HEK293 (cell line): ENCODE results near the gene PTPRN2.

Experiments used
- CTCF ChIA-PET: fragments of 350-600 bp; formaldehyde crosslinking; extraction: SDS; loops from one replicate; lab custom pipeline; 2021; ENCODE audit warnings: antibody characterized with exemption; lab: Yijun Ruan, JAX
- POLR2A ChIA-PET: fragments of 300-600 bp; formaldehyde crosslinking; extraction: SDS; loops from one replicate; lab custom pipeline; 2020; ENCODE audit warnings: antibody characterized with exemption, inconsistent platforms; lab: Yijun Ruan, JAX
- H3K27ac ChIP-seq: fragments of 200-500 bp; sonication (Bioruptor generic); 2 replicates; pipeline ENCODE4 v1.5.1; 2014; ENCODE audit warnings: low read depth, low read length, control low read depth, inconsistent platforms; ENCODE audit errors: extremely low read depth
- H3K36me3 ChIP-seq, 2 experiments: fragments of 200-500 bp in 1 of 2; sonication (Bioruptor generic) in 1 of 2; 1 replicate in 1 of 2; 2 replicates in 1 of 2; pipeline ENCODE4 v1.5.1; 2014 to 2017; ENCODE audit warnings: inconsistent platforms in 2 of 2, low read length in 2 of 2; ENCODE audit not compliant: control insufficient read depth in 2 of 2, insufficient read depth in 1 of 2
- H3K4me1 ChIP-seq: fragments of 200-500 bp; sonication (Bioruptor generic); 2 replicates; pipeline ENCODE4 v1.5.1; 2014; ENCODE audit warnings: mild to moderate bottlenecking, low read length, inconsistent platforms; ENCODE audit not compliant: control insufficient read depth, insufficient read depth
- H3K4me3 ChIP-seq: 2 replicates; pipeline ENCODE4 v1.5.1; 2011; ENCODE audit warnings: low read depth, mild to moderate bottlenecking, control low read depth, low read length, moderate library complexity
- H3K9me3 ChIP-seq: fragments of 200-500 bp; sonication (Bioruptor generic); 2 replicates; pipeline ENCODE4 v1.5.1; 2014; ENCODE audit warnings: low read depth, low read length, inconsistent platforms; ENCODE audit not compliant: control insufficient read depth, insufficient read depth
- HOXA7 ChIP-seq: sonication (generic); formaldehyde crosslinking; IDR thresholded peaks from 2 replicates; pipeline ENCODE4 v1.8.1; 2022; ENCODE audit warnings: missing genetic modification reagents, borderline replicate concordance
- OSR2 ChIP-seq: fragments of 450-650 bp; formaldehyde crosslinking; IDR thresholded peaks from 2 replicates; pipeline ENCODE4 v1.5.1; 2016; ENCODE audit warnings: missing biosample characterization, missing genetic modification characterization
- YY2 ChIP-seq: fragments of 450-650 bp; formaldehyde crosslinking; IDR thresholded peaks from 2 replicates; pipeline ENCODE4 v1.5.1; 2016; ENCODE audit warnings: missing biosample characterization, missing genetic modification characterization
- ZBTB1 ChIP-seq: fragments of 450-650 bp; formaldehyde crosslinking; IDR thresholded peaks from 2 replicates; pipeline ENCODE4 v1.5.1; 2016; ENCODE audit warnings: missing biosample characterization, missing genetic modification characterization
- ZNF112 ChIP-seq: fragments of 450-650 bp; formaldehyde crosslinking; IDR thresholded peaks from 2 replicates; pipeline ENCODE4 v1.5.0; 2017; ENCODE audit warnings: missing biosample characterization, missing genetic modification characterization
- ZNF114 ChIP-seq: fragments of 450-650 bp; formaldehyde crosslinking; IDR thresholded peaks from 2 replicates; pipeline ENCODE4 v1.5.0; 2017; ENCODE audit warnings: missing biosample characterization, missing genetic modification characterization
- ZNF140 ChIP-seq: fragments of 450-650 bp; formaldehyde crosslinking; IDR thresholded peaks from 2 replicates; pipeline ENCODE4 v1.5.1; 2016; ENCODE audit warnings: missing biosample characterization, missing genetic modification characterization
- ZNF433 ChIP-seq: fragments of 450-650 bp; formaldehyde crosslinking; IDR thresholded peaks from 2 replicates; pipeline ENCODE4 v1.5.1; 2016; ENCODE audit warnings: missing biosample characterization, missing genetic modification characterization, low read depth
- ZNF621 ChIP-seq: fragments of 450-650 bp; formaldehyde crosslinking; IDR thresholded peaks from 2 replicates; pipeline ENCODE4 v1.5.1; 2017; ENCODE audit warnings: missing biosample characterization, missing genetic modification characterization
- TF ChIP-seq, protein P1 (sequence below): fragments of 450-650 bp; formaldehyde crosslinking; IDR thresholded peaks from 2 replicates; pipeline ENCODE4 v1.5.1; 2016; ENCODE audit warnings: missing biosample characterization, missing genetic modification characterization
- TF ChIP-seq, protein P2 (sequence below): fragments of 450-650 bp; formaldehyde crosslinking; IDR thresholded peaks from 2 replicates; pipeline ENCODE4 v1.5.1; 2016; ENCODE audit warnings: missing biosample characterization, missing genetic modification characterization
- TF ChIP-seq, protein P3 (sequence below): fragments of 450-650 bp; formaldehyde crosslinking; conservative IDR thresholded peaks from 2 replicates; pipeline ENCODE4 v1.5.1; 2016; ENCODE audit warnings: low read depth, missing biosample characterization, missing genetic modification characterization

The PTPRN2 gene

DNA sequence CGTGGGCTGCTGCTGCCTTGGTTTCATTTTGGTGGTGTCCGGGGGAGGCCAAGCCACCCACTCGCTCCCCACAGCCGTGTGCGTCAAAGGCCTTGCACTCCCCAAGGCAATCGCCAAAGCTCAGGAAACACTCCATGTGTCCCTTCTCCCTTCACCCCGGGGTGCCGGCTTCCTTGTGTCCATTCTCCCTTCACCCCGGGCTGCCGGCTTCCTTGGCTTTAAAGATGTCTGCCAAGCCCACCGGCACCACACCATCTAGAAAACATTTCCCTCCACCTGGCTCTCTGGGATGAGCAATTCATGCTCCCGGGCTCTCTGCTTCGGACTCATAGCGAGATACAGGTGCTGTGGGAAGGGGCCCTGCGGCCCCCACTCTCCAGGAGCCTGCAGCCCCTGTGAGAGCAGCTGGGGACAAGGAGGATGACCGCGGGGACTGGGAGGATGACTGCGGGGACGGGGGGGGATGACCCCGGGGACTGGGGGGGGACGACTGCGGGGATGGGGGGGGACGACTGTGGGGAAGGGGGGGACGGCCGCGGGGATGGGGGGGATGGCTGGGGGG, 928.7 kb downstream of the PTPRN2 start (continued):
- no peak for TF ChIP-seq ZBTB1 (tag by site-specific recombination)

DNA sequence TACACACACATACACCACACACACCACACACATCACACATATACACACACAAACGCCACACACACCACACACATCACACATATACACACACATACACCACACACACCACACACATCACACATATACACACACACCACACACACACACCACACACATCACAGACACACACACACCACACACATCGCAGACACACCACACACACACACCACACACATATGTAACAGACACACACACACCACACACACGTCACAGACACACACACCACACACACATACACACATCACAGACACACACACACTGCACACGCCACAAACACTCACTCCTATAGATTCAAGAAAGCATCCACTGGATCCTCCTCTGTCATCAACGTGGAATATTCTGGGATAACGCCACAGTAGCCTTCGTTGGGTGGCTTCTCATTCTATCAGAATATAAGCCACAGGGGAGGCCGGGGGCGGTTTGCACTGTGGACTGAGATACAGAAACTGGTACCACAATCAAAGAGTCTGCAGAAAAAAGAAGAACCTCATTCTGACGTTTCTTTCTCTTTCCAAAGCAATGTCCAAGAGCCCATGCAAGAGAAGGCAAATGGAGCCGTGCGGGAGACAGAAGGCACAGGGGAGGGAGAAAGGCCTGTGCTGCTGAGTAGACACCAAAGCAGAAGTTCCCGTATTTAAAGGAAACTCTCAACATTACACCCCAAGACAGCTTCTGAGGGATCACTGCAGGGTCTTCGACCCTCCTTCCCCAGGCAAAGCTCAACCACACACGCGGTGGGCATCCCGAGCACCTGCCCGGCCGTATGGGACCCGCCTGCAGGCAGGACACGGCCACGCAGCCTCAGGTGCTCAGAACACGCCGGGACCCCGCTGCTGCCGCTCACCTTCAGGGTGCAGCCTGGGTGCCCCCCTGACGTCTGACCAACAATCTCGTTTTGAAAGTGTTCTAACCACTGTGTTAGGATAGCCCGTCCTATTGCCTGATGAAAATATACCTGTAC, 929.6 kb downstream of the PTPRN2 start:
- TF ChIP-seq ZNF112 (no peak), HOXA7 (no peak), ZNF621 (tag by site-specific recombination) (no peak), ZNF433 (no peak), YY2 (tag by site-specific recombination) (no peak), ZNF140 (no peak), OSR2 (no peak), ZNF114 (tag by site-specific recombination) (no peak)
- TF ChIP-seq, protein P1, sequence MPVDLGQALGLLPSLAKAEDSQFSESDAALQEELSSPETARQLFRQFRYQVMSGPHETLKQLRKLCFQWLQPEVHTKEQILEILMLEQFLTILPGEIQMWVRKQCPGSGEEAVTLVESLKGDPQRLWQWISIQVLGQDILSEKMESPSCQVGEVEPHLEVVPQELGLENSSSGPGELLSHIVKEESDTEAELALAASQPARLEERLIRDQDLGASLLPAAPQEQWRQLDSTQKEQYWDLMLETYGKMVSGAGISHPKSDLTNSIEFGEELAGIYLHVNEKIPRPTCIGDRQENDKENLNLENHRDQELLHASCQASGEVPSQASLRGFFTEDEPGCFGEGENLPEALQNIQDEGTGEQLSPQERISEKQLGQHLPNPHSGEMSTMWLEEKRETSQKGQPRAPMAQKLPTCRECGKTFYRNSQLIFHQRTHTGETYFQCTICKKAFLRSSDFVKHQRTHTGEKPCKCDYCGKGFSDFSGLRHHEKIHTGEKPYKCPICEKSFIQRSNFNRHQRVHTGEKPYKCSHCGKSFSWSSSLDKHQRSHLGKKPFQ (tag by site-specific recombination) = no peak
- TF ChIP-seq, protein P2, sequence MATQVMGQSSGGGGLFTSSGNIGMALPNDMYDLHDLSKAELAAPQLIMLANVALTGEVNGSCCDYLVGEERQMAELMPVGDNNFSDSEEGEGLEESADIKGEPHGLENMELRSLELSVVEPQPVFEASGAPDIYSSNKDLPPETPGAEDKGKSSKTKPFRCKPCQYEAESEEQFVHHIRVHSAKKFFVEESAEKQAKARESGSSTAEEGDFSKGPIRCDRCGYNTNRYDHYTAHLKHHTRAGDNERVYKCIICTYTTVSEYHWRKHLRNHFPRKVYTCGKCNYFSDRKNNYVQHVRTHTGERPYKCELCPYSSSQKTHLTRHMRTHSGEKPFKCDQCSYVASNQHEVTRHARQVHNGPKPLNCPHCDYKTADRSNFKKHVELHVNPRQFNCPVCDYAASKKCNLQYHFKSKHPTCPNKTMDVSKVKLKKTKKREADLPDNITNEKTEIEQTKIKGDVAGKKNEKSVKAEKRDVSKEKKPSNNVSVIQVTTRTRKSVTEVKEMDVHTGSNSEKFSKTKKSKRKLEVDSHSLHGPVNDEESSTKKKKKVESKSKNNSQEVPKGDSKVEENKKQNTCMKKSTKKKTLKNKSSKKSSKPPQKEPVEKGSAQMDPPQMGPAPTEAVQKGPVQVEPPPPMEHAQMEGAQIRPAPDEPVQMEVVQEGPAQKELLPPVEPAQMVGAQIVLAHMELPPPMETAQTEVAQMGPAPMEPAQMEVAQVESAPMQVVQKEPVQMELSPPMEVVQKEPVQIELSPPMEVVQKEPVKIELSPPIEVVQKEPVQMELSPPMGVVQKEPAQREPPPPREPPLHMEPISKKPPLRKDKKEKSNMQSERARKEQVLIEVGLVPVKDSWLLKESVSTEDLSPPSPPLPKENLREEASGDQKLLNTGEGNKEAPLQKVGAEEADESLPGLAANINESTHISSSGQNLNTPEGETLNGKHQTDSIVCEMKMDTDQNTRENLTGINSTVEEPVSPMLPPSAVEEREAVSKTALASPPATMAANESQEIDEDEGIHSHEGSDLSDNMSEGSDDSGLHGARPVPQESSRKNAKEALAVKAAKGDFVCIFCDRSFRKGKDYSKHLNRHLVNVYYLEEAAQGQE = no peak
- TF ChIP-seq, protein P3, sequence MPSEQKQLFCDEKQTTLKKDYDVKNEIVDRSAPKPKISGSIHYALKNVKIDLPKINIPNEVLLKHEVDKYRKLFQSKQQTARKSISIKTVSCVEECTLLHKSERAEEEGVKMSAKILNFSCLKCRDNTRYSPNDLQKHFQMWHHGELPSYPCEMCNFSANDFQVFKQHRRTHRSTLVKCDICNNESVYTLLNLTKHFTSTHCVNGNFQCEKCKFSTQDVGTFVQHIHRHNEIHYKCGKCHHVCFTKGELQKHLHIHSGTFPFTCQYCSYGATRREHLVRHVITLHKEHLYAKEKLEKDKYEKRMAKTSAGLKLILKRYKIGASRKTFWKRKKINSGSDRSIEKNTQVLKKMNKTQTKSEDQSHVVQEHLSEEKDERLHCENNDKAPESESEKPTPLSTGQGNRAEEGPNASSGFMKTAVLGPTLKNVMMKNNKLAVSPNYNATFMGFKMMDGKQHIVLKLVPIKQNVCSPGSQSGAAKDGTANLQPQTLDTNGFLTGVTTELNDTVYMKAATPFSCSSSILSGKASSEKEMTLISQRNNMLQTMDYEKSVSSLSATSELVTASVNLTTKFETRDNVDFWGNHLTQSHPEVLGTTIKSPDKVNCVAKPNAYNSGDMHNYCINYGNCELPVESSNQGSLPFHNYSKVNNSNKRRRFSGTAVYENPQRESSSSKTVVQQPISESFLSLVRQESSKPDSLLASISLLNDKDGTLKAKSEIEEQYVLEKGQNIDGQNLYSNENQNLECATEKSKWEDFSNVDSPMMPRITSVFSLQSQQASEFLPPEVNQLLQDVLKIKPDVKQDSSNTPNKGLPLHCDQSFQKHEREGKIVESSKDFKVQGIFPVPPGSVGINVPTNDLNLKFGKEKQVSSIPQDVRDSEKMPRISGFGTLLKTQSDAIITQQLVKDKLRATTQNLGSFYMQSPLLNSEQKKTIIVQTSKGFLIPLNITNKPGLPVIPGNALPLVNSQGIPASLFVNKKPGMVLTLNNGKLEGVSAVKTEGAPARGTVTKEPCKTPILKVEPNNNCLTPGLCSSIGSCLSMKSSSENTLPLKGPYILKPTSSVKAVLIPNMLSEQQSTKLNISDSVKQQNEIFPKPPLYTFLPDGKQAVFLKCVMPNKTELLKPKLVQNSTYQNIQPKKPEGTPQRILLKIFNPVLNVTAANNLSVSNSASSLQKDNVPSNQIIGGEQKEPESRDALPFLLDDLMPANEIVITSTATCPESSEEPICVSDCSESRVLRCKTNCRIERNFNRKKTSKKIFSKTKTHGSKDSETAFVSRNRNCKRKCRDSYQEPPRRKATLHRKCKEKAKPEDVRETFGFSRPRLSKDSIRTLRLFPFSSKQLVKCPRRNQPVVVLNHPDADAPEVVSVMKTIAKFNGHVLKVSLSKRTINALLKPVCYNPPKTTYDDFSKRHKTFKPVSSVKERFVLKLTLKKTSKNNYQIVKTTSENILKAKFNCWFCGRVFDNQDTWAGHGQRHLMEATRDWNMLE = no peak
- Histone ChIP-seq H3K9me3 (no peaks in the 10 kb centered on the region), H3K36me3 (no peaks in the 10 kb centered on the region), H3K27ac (no peak overlapping the region), H3K4me1 (no peaks in the 10 kb centered on the region), H3K4me3 (no peak overlapping the region)
- ChIA-PET CTCF (no interaction called here), POLR2A (no interaction called here)
